Measurements from ENCODE around the gene UBALD2.

GRCh38 chr17:76278952-76279741, 14.0 kb downstream of the UBALD2 start:
- no peak for TF ChIP-seq EZH2 (IDR thresholded peaks at IDR 0.05; ENCODE audit: borderline replicate concordance, low read length)
- TF ChIP-seq, protein P1, sequence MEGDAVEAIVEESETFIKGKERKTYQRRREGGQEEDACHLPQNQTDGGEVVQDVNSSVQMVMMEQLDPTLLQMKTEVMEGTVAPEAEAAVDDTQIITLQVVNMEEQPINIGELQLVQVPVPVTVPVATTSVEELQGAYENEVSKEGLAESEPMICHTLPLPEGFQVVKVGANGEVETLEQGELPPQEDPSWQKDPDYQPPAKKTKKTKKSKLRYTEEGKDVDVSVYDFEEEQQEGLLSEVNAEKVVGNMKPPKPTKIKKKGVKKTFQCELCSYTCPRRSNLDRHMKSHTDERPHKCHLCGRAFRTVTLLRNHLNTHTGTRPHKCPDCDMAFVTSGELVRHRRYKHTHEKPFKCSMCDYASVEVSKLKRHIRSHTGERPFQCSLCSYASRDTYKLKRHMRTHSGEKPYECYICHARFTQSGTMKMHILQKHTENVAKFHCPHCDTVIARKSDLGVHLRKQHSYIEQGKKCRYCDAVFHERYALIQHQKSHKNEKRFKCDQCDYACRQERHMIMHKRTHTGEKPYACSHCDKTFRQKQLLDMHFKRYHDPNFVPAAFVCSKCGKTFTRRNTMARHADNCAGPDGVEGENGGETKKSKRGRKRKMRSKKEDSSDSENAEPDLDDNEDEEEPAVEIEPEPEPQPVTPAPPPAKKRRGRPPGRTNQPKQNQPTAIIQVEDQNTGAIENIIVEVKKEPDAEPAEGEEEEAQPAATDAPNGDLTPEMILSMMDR (conservative IDR thresholded peaks at IDR 0.05 in 1 of 2, IDR thresholded peaks at IDR 0.05 in 1 of 2; ENCODE audit: extremely low read depth in 1 of 2, insufficient read depth in 1 of 2, low read depth in 1 of 2, low read length in 2 of 2) = peak; percentile 72 to 99
